ENCODE data around the gene PHF5A. TPM values are rescaled to one million over a fixed set of nuclear protein-coding genes. Genes with fewer than 3 reads are reported as not detected.

The PHF5A gene
- total and polyA plus RNA-seq, 2 of the 8 experiments (the other 6 are each of a cell fraction or from before 2014, with no cell fraction given), result 119 to 135 TPM

- H4K8ac ChIP-seq (ENCODE audit: extremely low read depth, insufficient read depth, low read length), result peak within 1 kb of the TSS; percentile 98
- peak within 1 kb of the TSS; percentile 20 for H3K14ac ChIP-seq (ENCODE audit: insufficient read length)
- H3K23ac ChIP-seq (ENCODE audit: insufficient read length), result no peak within 1 kb of the TSS
- peaks cover 0 to 7% (median 4%) of the 10 kb centered on the region in 4 experiments; a peak in 5 of 7 replicates for H3K4me1 ChIP-seq (replicated peaks in 1 of 4; ENCODE audit: control insufficient read depth in 3 of 4, insufficient read depth in 4 of 4, low read length in 3 of 4)
- peaks cover 6% of the 10 kb centered on the region; the same call in 1 of the 2 replicates for H3K79me1 ChIP-seq (ENCODE audit: low read depth, low read length)
- no peak within 1 kb of the TSS for H2AFZ ChIP-seq (ENCODE audit: low read length)
- peak within 1 kb of the TSS; percentile 75 for H2BK120ac ChIP-seq (replicated peaks; ENCODE audit: low read depth, low read length)
- 2% methylated on average over 58 of the region's 85 CpGs; no CpG with 5 or more reads in 1 of the 2 experiments for WGBS, 2 experiments (ENCODE audit: extremely low coverage in 1 of 2, insufficient coverage in 1 of 2, insufficient read length in 1 of 2, insufficient replicate concordance in 2 of 2, low coverage in 1 of 2, low lambda C conversion rate in 2 of 2, missing lambda C conversion rate in 1 of 2)
- no peaks in the 10 kb centered on the region for H3K27me3 ChIP-seq (replicated peaks in 1 of 4; ENCODE audit: control insufficient read depth in 3 of 4, extremely low read depth in 1 of 4, insufficient read depth in 3 of 4, low read length in 3 of 4)
- DNase-seq (ENCODE audit: low read depth in 1 of 2, low spot score in 2 of 2) (peak; percentile 88 to 97), FAIRE-seq (no peak)
- H2BK15ac ChIP-seq (ENCODE audit: low read length), result no peak within 1 kb of the TSS; the same call in 1 of the 2 replicates
- peak within 1 kb of the TSS; percentile 97 for H4K5ac ChIP-seq (ENCODE audit: insufficient read length, low read depth, low read length)
- H2BK20ac ChIP-seq (ENCODE audit: low read length), result no peak within 1 kb of the TSS
- H3K9ac ChIP-seq (replicated peaks in 1 of 4; ENCODE audit: extremely low read depth in 1 of 4, low read depth in 3 of 4, low read length in 3 of 4), result peak within 1 kb of the TSS; percentile 94 to 99 (median 96)
- peak within 1 kb of the TSS; percentile 62 for H3K4ac ChIP-seq (replicated peaks; ENCODE audit: insufficient read length, low read depth, low read length)
- H3K27ac ChIP-seq (ENCODE audit: low read depth, low read length), result peak within 1 kb of the TSS; percentile 96
- ChIA-PET POLR2A (ENCODE audit: partially characterized antibody) (interaction anchor here (0.6 to 28.8 kb wide), 44 partner anchors 11 to 241 kb away, joined by 3 to 887 read pairs (median 5); partner anchors contain the start of genes ACO2, DESI1, PHF5A and PMM1), CTCF (ENCODE audit: partially characterized antibody) (interaction anchor here (0.5 to 2.9 kb wide), 8 partner anchors 10 to 80 kb away, joined by 3 to 16 read pairs (median 8); no protein-coding TSS in a partner anchor)
- H2BK12ac ChIP-seq (ENCODE audit: low read depth, low read length), result peak within 1 kb of the TSS; percentile 90
- peak within 1 kb of the TSS; percentile 88 to 100 for H3K4me2 ChIP-seq (ENCODE audit: insufficient read depth in 1 of 2, low read depth in 2 of 2, low read length in 2 of 2)
- H3K79me2 ChIP-seq (ENCODE audit: control insufficient read depth in 1 of 2, insufficient read depth in 2 of 2, low read length in 2 of 2), result peaks cover 23 to 45% of the 10 kb centered on the region in 2 experiments
- H4K91ac ChIP-seq (replicated peaks; ENCODE audit: insufficient read length, low read length), result peak within 1 kb of the TSS; percentile 90
- H4K20me1 ChIP-seq (replicated peaks in 1 of 2; ENCODE audit: control insufficient read depth in 1 of 2, insufficient read depth in 2 of 2, low read length in 2 of 2), result peaks cover 3 to 9% of the 10 kb centered on the region in 2 experiments
- no peaks in the 10 kb centered on the region for H3K9me3 ChIP-seq (ENCODE audit: insufficient read depth in 2 of 2, low read depth in 1 of 2, low read length in 1 of 2)
- H3K18ac ChIP-seq (ENCODE audit: extremely low read depth, low read length), result peak within 1 kb of the TSS; percentile 99
- peaks cover 29% of the 10 kb centered on the region for H3K23me2 ChIP-seq (ENCODE audit: low read depth, low read length)
- H3K36me3 ChIP-seq (ENCODE audit: control insufficient read depth in 2 of 4, insufficient read depth in 4 of 4, low read length in 3 of 4), result peaks cover 0 to 16% (median 5%) of the 10 kb centered on the region in 4 experiments; a peak in 5 of 8 replicates
- H3K56ac ChIP-seq (replicated peaks; ENCODE audit: insufficient read length, low read depth, low read length), result peak within 1 kb of the TSS; percentile 97
- H2AK5ac ChIP-seq (ENCODE audit: low read depth, low read length), result 0 out of 2 replicates have a peak within 1 kb of the TSS, but pooled peaks have one; percentile 20
- peak within 1 kb of the TSS; percentile 99 for H2BK5ac ChIP-seq (ENCODE audit: low read depth, low read length)
- peak within 1 kb of the TSS; percentile 67 to 100 (median 96) for H3K4me3 ChIP-seq (ENCODE audit: extremely low read depth in 1 of 4, insufficient read depth in 2 of 4, low read depth in 3 of 4, low read length in 4 of 4)
- TF ChIP-seq SRF (IDR thresholded peaks at IDR 0.05; ENCODE audit: low read depth, low read length) (no peak), CHD2 (IDR thresholded peaks at IDR 0.05; ENCODE audit: low read length) (peak; percentile 98), RXRA (IDR thresholded peaks at IDR 0.05; ENCODE audit: insufficient read depth, low read depth, low read length) (no peak), TAF7 (optimal IDR thresholded peaks at IDR 0.05; ENCODE audit: borderline replicate concordance, low read depth, low read length) (peak; percentile 94), KDM5A (IDR thresholded peaks at IDR 0.05; ENCODE audit: low read length) (no peak), FOSL1 (IDR thresholded peaks at IDR 0.05; ENCODE audit: insufficient read depth, low read depth, low read length) (no peak), SIRT6 (IDR thresholded peaks at IDR 0.05; ENCODE audit: low read length) (no peak), BACH1 (IDR thresholded peaks at IDR 0.05; ENCODE audit: low read length) (no peak), SP1 (IDR thresholded peaks at IDR 0.05; ENCODE audit: low read depth, low read length) (peak; percentile 95), SAP30 (IDR thresholded peaks at IDR 0.05; ENCODE audit: insufficient read depth, insufficient replicate concordance, low read length) (no peak)
- TF ChIP-seq, protein P1, sequence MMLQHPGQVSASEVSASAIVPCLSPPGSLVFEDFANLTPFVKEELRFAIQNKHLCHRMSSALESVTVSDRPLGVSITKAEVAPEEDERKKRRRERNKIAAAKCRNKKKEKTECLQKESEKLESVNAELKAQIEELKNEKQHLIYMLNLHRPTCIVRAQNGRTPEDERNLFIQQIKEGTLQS (IDR thresholded peaks at IDR 0.05; ENCODE audit: insufficient read depth, low read depth, low read length), result no peak
These were observed 21.7 kb downstream of the PHF5A start, which contains the start of gene TOB2 for GRCh38 chr22:41446639-41447434. TSS of gene TOB2 (minus strand) at chr22:41446801. CDS start at chr22:41437345, 9,456 bp downstream.

All from H1 (cell line).